Mucosa of rectum (tissue), 2 donors: ENCODE data around the gene PROM2.
"Not testable (repeated sequence)": the region's sequence is repeated elsewhere in the genome, so short reads cannot be mapped to it uniquely, and the experiment has no call there.

ENCODE experiments used
- H3K27ac ChIP-seq, 2 donors: one replicate each; pipeline ENCODE4 v1.7.0; 2013; ENCODE audit warnings: inconsistent platforms in 2 of 2, low read depth in 2 of 2, low read length in 2 of 2
- H3K27me3 ChIP-seq, 2 donors: one replicate each; pipeline ENCODE4 v1.7.0; 2013; ENCODE audit warnings: low read length in 2 of 2; ENCODE audit not compliant: control insufficient read depth in 2 of 2, insufficient read depth in 2 of 2
- H3K36me3 ChIP-seq, 2 donors: one replicate each; pipeline ENCODE4 v1.7.0; 2013; ENCODE audit warnings: low read length in 2 of 2; ENCODE audit not compliant: control insufficient read depth in 2 of 2, insufficient read depth in 2 of 2
- H3K4me1 ChIP-seq, 2 donors: one replicate each; pipeline ENCODE4 v1.7.0; 2013; ENCODE audit warnings: low read length in 2 of 2, mild to moderate bottlenecking in 1 of 2; ENCODE audit not compliant: control insufficient read depth in 2 of 2, insufficient read depth in 2 of 2
- H3K4me3 ChIP-seq, 2 donors: one replicate each; pipeline ENCODE4 v1.7.0; 2013; ENCODE audit warnings: low read length in 2 of 2
- H3K9ac ChIP-seq, 2 donors: one replicate each; pipeline ENCODE4 v1.7.0; 2013; ENCODE audit warnings: low read length in 2 of 2, low read depth in 1 of 2, mild to moderate bottlenecking in 1 of 2
- H3K9me3 ChIP-seq, 2 donors: one replicate each; pipeline ENCODE4 v1.7.0; 2013; ENCODE audit warnings: low read length in 2 of 2; ENCODE audit not compliant: control insufficient read depth in 2 of 2
- donor health status: healthy.
- donor health status: Normal muscosa, but diverticular disease.

PROM2 gene

DNA sequence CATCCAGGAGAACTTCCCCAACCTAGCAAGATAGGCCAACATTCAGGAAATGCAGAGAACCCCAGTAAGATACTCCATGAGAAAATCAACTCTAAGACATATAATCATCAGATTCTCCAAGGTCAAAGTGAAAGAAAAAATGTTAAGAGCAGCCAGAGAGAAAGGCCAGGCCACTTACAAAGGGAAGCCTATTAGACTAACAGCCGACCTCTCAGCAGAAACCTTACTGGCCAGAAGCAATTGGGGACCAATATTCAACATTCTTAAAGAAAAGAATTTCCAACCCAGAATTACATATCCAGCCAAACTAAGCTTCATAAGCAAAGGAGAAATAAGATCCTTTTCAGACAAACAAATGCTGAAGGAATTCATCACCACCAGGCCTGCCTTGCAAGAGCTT lies 32.2 kb upstream of the PROM2 start:
- not testable (repeated sequence) for H3K27me3 ChIP-seq, H3K36me3 ChIP-seq, H3K9me3 ChIP-seq, H3K4me3 ChIP-seq, H3K27ac ChIP-seq, H3K4me1 ChIP-seq, H3K9ac ChIP-seq

DNA sequence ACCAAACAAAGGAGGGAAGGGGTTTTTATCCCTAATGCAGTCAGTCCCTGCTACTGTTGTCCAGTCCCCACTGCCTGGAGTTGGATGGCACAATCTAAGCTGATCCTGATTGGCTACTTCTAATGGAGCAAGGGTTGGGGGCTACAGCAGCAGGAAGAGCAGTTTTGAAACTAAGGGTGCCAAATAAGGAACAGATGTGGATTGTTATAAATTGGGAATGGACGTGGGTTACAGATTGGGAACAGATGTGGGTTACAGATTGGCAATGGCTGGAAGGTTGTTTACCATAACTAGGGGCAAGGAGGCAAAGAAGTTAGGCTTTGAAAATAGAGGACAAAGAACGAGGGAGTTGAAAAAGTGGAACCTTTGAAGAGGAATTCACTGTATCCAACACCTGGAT lies 16.0 kb upstream of the PROM2 start:
- Histone ChIP-seq H3K9me3 (no peaks in the 10 kb centered on the region), H3K27ac (no peak overlapping the region), H3K27me3 (no peaks in the 10 kb centered on the region), H3K4me1 (no peaks in the 10 kb centered on the region), H3K36me3 (no peaks in the 10 kb centered on the region), H3K4me3 (no peak overlapping the region), H3K9ac (no peak overlapping the region)

DNA sequence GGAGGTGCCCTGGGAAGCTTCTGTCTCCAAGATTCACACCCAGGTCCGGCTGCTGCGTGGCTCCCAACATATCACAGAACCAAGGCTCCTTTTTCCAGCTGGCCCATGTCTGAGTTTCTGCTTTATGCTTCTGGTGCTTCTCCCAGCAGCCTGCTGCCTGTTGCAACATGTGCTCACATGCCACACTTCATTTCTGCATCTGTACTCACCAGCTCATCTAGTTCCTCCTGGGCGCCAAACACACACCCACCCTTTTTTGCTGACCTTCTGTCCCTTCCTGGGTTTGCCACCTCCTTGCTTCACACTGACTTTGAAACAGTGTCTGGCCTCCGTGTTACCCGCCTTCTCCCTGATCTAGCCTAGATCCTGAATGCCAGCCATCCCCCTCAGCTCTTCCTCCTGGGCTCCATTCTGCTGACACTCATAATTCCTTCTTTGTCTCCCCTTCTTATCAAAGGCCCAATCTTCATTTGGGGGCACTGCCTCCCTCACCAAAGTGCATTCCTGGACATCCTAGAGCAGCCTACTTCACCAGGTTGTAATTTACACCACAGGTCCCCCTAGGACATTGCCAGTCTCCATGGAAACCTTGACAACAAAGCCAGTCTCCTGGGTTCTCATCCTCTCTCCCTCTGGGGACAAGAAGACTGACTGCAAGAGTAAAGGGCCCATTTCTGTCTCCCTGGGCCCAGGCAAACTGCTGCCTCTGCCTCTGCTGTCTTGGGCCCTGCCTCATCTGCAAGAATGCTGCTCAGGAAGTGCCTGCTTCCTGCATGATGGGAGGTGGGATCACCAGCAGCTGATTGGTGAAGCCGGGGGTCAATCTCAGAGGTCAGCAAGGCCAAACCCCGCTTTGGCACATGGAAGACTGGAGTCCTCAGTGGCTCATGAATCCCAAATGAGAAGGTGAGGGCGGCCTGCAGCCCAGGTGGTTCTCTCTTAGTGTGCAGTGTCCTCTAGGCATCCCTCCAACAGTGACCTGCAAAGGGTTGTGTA lies 13.9 kb upstream of the PROM2 start:
- H3K9ac ChIP-seq: no peak overlapping the region

DNA sequence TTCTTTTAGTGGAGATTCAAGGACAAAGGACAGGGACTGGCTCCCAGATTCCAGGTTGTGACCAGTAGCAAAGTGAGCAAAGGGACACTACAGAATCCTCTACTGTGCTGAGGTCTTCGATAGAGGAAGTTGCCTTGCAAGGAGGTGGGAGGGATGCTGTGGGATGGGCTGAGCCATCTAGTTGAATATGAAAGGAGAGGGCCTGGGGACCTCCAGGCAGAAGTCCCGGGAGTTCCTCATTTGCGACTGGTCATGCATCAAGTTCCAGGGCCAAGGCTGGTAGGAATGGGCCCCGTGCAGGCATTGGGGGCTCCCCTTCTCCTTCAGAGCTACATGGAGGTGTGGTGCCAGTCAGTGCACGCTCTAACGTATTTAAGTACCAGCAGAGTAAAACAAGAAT lies 12.6 kb upstream of the PROM2 start:
- Histone ChIP-seq H3K4me3 (no peak overlapping the region), H3K9ac (no peak overlapping the region), H3K9me3 (no peaks in the 10 kb centered on the region), H3K4me1 (no peaks in the 10 kb centered on the region), H3K36me3 (no peaks in the 10 kb centered on the region), H3K27me3 (no peaks in the 10 kb centered on the region), H3K27ac (no peak overlapping the region)

More for the DNA sequence above, 13.9 kb upstream of the PROM2 start:
- H3K4me3 ChIP-seq: no peak overlapping the region
- H3K9me3 ChIP-seq: no peaks in the 10 kb centered on the region
- H3K27me3 ChIP-seq: no peaks in the 10 kb centered on the region
- H3K4me1 ChIP-seq: no peaks in the 10 kb centered on the region
- no peaks in the 10 kb centered on the region for H3K36me3 ChIP-seq
- H3K27ac ChIP-seq: no peak overlapping the region

DNA sequence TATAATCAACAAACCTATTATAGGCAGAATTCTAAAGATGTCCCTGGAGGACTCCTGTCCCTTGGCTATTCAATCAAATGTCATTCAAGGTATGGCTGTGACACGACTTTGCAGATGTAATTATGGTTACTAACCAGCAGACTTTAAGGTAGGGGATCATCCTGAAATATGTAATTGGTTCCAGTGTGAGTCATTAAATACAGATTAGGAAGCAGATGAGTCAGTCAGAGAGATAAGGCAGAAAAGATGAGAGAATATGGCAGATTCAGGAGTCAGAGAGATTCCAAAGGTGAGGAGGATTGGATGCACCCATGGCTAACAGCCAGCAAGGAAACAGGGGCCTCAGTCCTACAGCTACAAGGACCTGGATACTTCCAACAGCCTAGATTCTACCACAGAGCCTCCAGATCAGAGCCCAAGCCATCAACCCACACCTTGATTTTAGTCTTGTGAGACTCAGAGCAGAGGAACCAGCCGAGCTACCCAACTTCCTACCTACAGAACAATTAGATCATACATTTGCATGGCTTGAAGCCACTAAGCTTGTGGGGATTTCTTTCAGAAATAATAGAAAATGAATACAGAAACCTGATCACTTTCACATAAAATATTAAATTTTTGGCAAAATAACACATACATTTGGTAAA lies 11.2 kb upstream of the PROM2 start:
- no peak overlapping the region for H3K4me3 ChIP-seq
- no peaks in the 10 kb centered on the region for H3K4me1 ChIP-seq
- H3K27ac ChIP-seq: no peak overlapping the region
- no peak overlapping the region for H3K9ac ChIP-seq
- no peaks in the 10 kb centered on the region for H3K36me3 ChIP-seq
- no peaks in the 10 kb centered on the region for H3K27me3 ChIP-seq
- H3K9me3 ChIP-seq: no peaks in the 10 kb centered on the region

DNA sequence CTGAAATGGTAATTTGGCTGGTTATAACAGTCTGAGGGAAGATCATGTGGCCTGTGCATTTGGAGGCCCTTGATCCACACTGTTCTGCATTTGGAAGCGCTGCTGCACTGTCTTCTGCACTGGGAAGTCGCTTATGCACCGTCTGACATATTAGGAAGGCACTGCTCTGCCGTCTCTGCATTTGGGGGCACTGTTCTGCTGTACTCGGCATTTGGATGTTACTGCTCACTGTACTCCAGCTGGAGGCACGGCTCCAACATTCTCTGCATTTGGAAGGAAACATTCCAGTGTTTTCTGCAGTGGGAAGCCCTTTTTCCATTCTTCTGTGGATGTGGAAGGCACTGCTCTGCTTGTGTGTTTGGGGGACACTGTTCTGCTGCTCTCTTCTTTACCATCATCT lies 9.6 kb upstream of the PROM2 start:
- H3K4me3 ChIP-seq: no peak overlapping the region
- H3K36me3 ChIP-seq: no peaks in the 10 kb centered on the region
- H3K9me3 ChIP-seq: no peaks in the 10 kb centered on the region
- no peak overlapping the region for H3K9ac ChIP-seq
- H3K27ac ChIP-seq: no peak overlapping the region
- no peaks in the 10 kb centered on the region for H3K27me3 ChIP-seq
- H3K4me1 ChIP-seq: no peaks in the 10 kb centered on the region

DNA sequence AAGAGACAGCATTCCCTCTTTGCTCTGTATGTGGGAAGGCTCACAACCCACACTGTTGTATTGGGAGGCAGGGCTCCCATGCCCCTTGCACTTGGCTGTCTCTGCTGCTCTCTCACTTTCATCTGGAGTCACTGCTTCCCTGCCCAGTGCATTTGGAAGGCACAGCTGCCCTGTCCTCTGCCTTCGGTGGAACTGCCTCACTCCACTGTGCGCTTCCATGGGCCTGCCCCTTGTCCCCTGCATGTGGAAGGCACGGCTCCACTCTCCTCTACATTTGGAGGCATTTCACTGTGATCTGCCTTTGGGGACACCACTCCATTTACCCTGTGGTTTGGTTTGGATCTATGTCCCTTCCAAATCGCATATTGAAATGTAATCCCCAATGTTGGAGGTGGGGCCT lies 9.1 kb upstream of the PROM2 start:
- Histone ChIP-seq H3K4me1 (no peaks in the 10 kb centered on the region), H3K4me3 (no peak overlapping the region), H3K27ac (no peak overlapping the region), H3K9me3 (no peaks in the 10 kb centered on the region), H3K27me3 (no peaks in the 10 kb centered on the region), H3K9ac (no peak overlapping the region), H3K36me3 (no peaks in the 10 kb centered on the region)

DNA sequence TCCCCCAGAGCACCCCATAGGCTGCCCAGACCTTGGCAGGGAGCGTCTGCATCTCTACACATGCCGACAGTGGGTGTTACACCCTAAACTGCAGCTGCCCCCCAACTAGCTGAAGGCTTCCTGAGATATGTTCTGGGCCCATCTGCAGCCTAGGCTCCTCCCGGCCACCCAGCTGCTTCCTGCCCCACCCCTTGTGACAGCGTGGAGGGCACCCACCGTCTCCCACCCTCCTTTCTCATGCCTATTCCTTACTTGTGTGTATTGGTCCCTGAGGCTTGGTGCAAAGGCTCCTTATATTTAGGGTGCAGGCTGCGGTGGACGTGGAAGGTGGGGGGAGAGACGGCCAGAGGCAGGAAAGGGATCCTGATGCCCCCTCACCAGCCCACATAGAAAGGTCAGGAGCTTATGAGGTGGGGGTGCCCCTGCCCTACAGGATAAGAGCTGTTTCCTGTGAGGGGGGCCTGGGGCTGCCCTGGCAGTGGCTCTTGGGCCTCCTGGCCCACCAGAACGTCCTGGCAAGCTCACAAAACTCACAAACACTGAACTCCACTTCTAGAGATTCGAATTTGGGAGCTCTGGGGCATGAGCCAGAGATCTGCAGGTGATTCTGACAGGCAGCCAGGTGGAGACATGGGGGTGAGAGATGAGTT lies 7.3 kb upstream of the PROM2 start:
- Histone ChIP-seq H3K9me3 (no peaks in the 10 kb centered on the region), H3K27ac (no peak overlapping the region), H3K9ac (no peak overlapping the region), H3K4me3 (no peak overlapping the region), H3K27me3 (no peaks in the 10 kb centered on the region), H3K36me3 (no peaks in the 10 kb centered on the region), H3K4me1 (no peaks in the 10 kb centered on the region)

DNA sequence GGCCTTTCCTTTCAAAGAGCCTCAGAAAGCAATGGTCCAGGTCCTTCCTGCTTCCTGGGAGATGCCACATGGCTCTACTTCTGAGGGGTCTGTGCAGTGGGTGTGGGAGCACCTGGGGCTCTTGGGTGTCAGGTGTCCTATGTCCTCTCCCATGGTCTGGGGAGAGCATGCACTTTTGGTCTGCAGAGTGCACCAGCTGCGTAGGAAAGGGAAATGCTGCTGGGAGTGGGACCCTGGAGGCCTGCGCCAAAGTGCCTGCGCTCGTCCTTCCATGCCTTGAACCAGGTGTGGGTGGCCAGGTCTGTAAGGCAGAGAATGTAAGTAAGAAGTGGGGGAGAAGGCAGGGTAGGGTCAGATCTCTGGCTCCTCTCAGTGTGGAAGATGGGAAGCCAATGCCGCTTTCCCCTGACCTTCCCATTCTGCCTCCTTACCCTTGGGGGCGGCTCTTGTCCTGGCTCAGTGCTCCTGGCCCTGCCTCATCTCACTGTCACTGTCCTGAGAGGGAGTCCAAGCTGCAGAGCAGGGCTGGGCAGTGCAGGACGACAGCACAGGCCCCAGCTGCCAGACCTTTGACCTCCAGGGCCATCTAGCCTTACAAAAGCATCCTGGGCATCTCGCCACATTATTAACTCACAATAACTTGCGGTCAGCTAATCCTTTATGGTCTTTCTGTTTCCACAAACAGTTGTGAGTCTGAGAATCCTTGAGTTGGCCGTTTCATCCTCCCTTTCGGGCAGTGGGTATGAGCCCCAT lies 6.6 kb upstream of the PROM2 start:
- Histone ChIP-seq H3K4me1 (no peaks in the 10 kb centered on the region), H3K27me3 (no peaks in the 10 kb centered on the region), H3K9ac (no peak overlapping the region), H3K4me3 (no peak overlapping the region), H3K27ac (no peak overlapping the region), H3K9me3 (no peaks in the 10 kb centered on the region), H3K36me3 (no peaks in the 10 kb centered on the region)
